Activated gamma-delta T cell (primary cell): ENCODE results near the gene PAPSS2.

Experiments
- DNase-seq: peaks from one replicate; lab custom pipeline; 2025; lab: John Stamatoyannopoulos, UW

The PAPSS2 gene

DNA sequence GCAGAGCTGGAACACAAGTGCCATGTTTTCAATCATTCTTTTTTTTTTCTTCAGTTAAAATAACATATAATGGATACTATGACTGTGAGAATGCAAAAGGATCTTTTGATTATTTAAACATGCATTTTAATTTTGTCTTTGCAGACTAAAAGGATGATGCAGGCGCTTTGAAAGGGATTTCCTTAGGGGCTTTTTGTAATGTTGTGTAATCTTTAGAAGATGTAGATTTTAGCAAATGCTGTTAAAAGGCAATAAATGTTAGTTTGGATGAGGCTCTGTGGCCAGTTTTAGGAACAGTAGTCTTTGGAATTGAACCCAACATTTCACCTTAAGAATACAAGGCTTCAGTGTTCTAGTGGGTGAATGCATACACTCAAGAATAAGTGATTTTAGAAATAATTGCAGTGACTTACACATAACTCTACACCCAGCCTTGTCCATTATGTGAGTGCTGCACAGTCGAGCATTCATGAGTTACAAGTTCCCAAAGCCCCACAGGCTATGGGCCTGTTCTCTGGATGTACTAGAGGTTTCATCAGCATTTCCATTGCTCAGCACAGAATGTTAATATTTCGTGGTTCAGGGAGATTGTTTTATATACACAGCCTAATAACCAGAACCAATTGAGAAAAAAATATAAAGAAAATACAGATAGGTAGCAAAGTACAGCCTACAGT, 11.6 kb downstream of the PAPSS2 start:
- DNase-seq: no peak

- DNase-seq: no peak
These were observed 12.9 kb downstream of the PAPSS2 start for GRCh38 chr10:87672551-87672950.

GRCh38 chr10:87674943-87675342, 15.3 kb downstream of the PAPSS2 start:
- no peak for DNase-seq

- no peak for DNase-seq
These were observed 16.0 kb downstream of the PAPSS2 start for GRCh38 chr10:87675396-87676376.

DNA sequence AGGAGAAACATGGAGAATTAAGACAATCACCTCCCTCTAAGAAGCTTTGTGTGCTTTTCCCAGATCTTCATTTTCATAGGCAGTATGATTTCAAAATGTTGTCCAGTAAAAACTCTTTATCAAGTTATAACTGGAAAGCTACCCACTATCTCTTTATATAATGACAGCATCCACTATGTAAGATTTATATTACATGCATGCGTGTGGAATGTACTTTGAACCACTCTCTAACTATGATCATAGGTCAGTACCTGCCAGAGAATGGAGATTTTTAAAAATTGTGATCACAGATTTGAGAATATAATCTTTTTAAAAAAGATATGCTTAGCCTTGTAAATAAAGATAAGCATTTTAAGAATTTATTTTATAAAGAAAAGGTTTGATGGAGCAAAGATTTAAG, 17.9 kb downstream of the PAPSS2 start:
- no peak for DNase-seq

- DNase-seq: no peak
These were observed 18.6 kb downstream of the PAPSS2 start for GRCh38 chr10:87678302-87678701.

DNA sequence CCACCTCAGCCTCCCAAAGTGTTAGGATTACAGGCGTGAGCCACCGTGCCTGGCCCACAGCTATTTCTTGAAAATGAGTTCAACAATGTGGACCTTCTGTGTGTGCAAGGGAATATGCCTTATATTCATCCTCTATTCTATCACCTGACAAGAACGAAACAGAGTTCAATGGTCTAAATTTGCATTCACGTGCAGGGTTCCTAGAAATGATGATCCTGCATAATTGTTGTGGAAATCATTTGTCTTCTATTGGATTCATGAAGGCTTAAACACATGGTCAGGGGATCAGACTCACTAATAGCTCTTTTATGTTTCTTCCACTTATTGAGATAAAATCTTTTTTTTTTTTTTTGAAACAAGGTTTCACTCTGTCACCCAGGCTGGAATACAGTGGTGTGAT, 23.7 kb downstream of the PAPSS2 start:
- no peak for DNase-seq

GRCh38 chr10:87684001-87684638, 24.4 kb downstream of the PAPSS2 start:
- DNase-seq: no peak

DNA sequence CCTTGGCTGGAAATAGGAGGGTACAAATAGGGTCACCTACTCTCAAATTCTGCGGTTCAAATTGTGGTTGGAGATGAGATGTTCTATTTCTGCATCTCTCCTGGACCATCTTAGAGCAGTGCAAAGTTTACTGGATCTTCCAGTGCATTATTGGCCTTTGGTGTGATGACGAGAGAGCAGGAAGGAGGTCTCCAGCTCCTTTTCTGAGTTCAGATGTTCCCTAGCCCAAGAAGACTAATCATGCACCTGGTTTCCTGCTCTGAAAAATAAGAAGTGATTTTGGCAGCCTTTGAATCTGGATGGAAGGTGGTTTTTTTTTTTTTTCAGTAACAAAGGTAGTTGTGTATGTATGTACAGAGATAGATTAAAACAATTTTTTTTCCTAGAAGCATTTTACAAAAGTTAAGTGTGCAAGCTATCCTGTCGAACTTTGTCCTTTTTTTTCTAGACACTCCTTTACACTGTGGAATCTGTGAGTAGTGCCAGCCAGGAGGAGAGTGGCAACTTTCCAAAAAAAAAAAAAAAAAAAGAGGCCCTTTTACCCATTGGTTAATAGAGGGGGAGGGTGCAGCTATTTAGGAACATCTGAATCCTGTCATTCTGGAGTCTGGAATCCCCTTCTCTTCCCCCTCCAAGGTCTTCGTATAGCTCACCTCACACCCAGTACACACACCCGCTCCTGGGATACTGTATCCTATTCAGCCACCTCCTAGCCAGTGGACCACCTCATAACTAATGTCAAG, 26.3 kb downstream of the PAPSS2 start:
- no peak for DNase-seq

DNA sequence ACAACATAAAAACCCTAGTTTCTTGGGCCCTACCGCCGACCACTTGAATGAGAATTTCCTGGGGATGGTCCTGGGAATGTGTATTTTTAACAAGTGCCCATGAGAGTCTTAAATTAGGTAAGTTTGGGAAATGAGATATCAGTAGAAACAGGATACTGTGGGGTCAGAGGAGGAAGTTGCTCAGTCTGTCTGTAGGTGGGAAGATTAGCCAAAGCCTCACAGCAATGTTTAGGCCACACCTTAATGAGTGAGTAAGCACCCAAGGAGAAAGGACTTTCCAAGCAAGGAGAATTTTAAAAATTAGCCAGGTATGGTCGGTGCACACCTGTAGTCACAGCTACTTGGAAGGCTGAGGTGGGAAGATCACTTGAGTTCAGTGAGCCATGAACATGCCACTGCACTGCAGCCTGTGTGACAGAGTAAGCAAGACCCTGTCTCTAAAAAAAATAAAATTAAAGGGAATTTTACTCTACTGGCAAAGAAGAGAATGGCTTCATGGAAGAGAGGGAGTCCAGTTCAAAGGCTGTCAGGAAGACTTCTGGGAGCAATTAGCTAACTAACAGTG, 31.9 kb downstream of the PAPSS2 start:
- no peak for DNase-seq

DNA sequence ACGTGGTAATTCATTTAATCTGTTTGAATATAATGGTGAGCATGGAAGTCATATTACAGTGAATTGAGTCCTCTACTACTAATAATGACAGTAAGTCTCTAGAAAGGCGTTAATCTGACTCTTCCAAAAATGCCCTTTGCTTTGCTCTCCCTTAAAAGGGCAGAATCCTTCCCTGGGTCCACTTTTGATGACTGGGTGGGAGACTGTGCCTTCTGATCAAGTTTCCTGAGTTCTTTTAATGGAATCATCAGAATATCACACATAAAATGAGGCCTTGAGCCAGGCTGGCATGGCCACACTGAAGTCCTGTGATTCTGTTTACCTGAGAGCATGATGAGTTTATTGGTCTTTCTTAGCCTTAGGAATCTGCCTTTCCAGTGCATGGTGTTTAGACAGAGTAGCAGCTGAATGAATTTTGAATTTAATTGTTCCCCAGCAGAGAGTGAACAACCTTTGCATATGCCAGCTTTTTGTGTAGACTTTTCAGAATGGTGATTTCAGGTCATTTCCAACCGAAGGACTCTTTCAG, 33.3 kb downstream of the PAPSS2 start:
- DNase-seq: no peak

DNA sequence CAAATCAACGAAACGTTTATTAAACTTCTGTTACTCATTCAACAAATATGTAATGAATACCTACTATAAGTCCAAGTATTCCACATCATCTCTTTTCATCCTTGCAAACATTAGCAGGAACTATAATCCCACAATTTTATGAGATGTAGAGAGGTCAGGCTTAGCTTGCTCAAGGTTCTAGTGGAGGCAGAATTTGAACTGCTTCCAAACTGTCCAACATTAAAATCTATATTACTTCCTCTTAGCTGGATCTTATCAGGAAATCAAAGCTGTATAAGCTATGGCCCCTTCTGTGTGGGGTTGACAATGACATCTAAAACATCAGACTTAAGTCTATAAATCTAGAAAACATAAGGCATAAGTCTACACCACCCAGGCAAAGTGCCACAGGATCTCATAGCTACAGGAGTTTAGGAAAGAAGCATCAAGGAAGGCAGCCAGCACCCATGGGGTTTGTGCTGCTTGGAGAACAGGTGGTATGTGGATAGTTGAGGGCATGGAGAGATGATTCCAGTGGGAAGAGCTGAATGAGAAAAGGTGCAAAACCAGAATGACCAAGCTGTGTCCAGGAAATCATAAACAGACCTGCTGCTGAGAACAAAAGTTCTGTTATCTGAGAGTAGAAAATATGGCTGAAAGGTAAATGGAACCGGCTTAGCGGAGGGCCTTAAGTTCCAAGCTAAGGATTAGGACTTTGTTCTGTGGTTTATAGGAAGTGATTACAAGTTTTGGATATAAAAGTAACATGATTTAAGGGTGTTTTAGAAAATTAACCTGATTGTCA, 34.5 kb downstream of the PAPSS2 start:
- no peak for DNase-seq

DNA sequence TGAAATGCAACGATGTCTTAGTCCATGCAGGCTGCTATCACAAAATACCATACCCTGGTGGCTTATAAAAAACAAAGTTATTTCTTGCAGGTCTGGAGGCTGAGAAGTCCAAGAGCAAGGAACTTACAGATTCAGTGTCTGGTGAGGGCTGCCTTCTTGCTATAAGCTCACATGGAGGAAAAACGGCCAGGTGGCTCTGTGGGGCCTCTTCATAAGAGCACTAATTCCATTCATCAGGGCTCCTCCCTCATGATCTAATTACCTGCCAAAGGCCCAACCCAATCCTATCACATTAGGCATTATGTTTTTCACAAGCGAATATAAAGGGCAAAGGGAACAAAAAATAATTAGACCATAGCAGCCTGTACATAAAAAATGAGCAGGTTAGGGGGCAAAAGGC, 35.4 kb downstream of the PAPSS2 start:
- DNase-seq: no peak

GRCh38 chr10:87696922-87697745, 37.5 kb downstream of the PAPSS2 start:
- DNase-seq: no peak

DNA sequence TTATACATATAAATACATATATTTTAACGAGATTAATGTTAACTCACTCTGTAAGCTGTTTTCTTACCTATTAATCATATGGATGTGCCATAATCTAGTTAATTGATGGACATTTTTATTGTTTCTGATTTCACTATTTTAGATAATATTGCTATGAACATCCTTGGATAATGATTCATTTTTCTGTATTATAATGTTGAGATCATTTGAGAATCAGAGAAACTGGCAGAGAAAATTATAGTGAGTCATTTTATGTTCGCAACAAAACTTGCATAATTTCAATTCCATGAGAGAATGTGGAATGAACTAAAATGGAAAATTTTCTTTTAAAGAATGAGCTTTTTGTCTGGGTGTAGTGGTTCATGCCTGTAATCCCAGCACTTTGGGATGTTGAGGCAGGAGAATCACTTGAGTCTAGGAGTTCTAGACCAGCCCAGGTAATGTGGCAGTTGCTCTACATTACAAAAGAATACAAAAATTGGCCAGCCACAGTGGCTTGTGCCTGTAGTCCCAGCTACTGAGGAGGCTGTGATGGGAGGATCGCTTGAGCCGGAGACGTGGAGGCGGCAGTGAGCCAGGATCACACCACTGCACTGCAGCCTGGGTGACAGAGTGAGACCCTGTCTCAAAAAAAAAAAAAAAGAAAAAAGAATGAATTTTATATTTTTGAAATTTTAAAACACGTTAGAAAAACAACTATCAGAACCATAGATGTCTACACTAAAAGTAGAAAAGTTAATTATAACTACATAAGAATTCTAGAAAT, 40.5 kb downstream of the PAPSS2 start:
- DNase-seq: no peak

DNA sequence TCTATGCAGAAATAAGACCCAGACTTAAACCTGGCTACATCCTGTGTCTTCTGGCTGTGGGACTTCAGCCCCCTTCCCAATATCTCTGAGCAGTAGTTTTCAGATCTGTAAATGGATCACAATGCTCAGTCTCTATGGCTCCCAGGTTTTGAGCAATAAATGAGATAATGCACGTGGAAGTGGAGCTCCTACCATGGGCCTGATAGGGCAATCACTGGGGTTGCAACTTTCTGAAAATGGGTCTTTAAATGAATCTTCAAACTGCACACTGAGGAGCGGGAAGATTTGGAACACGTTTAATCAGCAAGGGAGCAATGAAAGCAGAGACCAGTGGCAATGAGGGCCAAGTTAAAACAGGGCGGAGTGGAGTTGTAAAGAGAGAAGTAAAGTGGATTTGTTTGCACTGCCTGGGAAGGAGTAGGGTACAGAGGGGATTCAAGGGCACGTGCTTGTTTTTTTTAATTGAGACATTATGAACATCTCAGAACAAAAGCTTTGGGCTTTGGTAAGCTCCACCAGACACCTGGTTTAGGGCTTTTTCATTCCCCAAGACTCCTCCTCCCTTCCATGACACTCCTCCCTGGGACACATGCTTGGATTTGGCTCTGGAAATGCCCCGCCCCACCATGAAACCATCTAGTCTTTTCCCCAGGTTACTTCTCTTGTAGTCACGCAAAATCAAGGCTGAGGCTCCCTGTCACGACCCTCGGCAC, 42.7 kb downstream of the PAPSS2 start:
- DNase-seq: no peak

DNA sequence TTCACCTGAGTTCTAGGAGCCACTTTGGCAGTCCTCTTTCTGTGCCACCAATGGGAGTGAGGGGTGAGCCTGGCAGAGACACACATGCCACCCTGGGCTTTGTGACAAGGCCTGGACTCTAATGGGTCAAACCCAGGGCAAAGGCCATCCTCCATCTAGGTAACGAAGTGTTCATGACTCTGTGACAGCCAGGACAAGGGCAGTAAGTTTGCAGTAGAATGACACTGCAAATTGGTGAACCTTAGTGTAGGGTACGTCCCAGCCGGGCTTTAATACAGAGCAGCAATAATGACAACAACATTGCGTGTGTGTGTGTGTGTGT, 43.3 kb downstream of the PAPSS2 start:
- no peak for DNase-seq

DNA sequence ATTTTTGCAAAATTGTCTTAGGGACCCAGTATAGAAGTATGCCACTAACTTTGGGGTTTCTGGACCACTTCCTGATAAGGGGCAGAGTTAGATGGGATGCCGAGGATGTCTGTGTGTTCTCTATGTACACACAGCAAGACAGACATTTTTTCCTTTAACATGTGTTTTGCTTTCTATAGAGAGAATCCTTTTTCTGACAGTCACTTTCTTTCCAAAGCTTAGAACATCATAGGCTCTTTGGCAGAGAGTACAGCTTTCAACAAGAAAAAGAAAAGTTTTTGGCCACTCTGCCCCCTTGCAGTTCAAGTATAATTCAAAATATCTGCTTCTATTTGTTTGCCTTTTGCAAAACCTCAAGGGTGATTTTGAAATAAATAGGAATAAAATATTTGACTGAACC, 44.1 kb downstream of the PAPSS2 start:
- DNase-seq: no peak
